ENCODE measurements around the gene CDH23.

GRCh38 chr10:71821909-71822763 is 425.4 kb downstream of the CDH23 start:
- TF ChIP-seq YY1 (IDR thresholded peaks at IDR 0.05; ENCODE audit: insufficient read depth, insufficient read length) = no peak
- TF ChIP-seq SUZ12 (IDR thresholded peaks at IDR 0.05; ENCODE audit: extremely low read depth, insufficient read depth, insufficient read length) = no peak
- TF ChIP-seq ZNF274 (IDR thresholded peaks at IDR 0.05; ENCODE audit: low read depth, low read length) = no peak

Data from NT2/D1 (cell line).